Testis (tissue), 3 donors: ENCODE results near the gene BOLL. TPM values are rescaled to one million over a fixed set of nuclear protein-coding genes. Genes with fewer than 3 reads are reported as not detected.

Experiments
- DNase-seq: peaks from one replicate; pipeline ENCODE4 v3.0.0-alpha.2; 2019
- H3K27ac ChIP-seq, 2 donors: fragments of 200-600 bp; sonication (generic); one replicate each; pipeline ENCODE4 v1.5.1; 2019
- H3K27me3 ChIP-seq: fragments of 200-600 bp; sonication (generic); one replicate; pipeline ENCODE4 v1.5.1; 2019
- H3K36me3 ChIP-seq: fragments of 200-600 bp; sonication (generic); one replicate; pipeline ENCODE4 v1.5.1; 2017; ENCODE audit warnings: low read depth; ENCODE audit errors: missing control alignments
- H3K4me1 ChIP-seq: fragments of 200-600 bp; sonication (generic); one replicate; pipeline ENCODE4 v1.5.1; 2019
- H3K4me3 ChIP-seq, 2 donors: fragments of 200-600 bp; sonication (generic); one replicate each; pipeline ENCODE4 v1.5.1; 2017 to 2019
- H3K9me3 ChIP-seq: fragments of 200-600 bp; sonication (generic); one replicate; pipeline ENCODE4 v1.5.1; 2017
- POLR2A ChIP-seq: fragments of 450-650 bp; IDR thresholded peaks from one replicate; pipeline ENCODE4 v1.6.1; 2017; ENCODE audit warnings: antibody characterized with exemption, mild to moderate bottlenecking, moderate library complexity
- WGBS, 2 donors: methylation state at CpG; one replicate each; pipeline ENCODE4 v1.1.5; 2018; 5-methylcytosine and 5-hydroxymethylcytosine counted together
- intact Hi-C: fragments of 100-400 bp; cut with DNase I; formaldehyde crosslinking; loops from one replicate; pipeline ENCODE4 v1.15.1; 2023; ENCODE audit warnings: low total_unique reads
- polyA plus RNA-seq: library from polyadenylated mRNA; stranded (reverse); fragments of 350-450 nt; fragmentation: Illumina TruSeq; extraction: RNeasy Lipid Tissue Mini Kit (QIAGEN cat#74804); gene quantifications from one replicate; pipeline ENCODE4 v1.2.3, GENCODE V29; 2014; ENCODE audit warnings: low read depth, low replicate concordance; ENCODE audit not compliant: insufficient read depth
- total RNA-seq, 2 donors: library from RNA; depleted of rRNA; stranded (reverse); fragments of >200 nt; gene quantifications; one replicate each; pipeline ENCODE4 v1.2.3, GENCODE V29; 2016
- TF ChIP-seq, protein P1 (sequence below), 3 experiments: fragments of 450-650 bp in 2 of 3; fragments of 200-600 bp in 1 of 3; sonication (generic) in 1 of 3; IDR thresholded peaks; one replicate each; pipeline ENCODE4 v1.5.1; 2016 to 2019; ENCODE audit warnings: antibody characterized with exemption in 3 of 3, mild to moderate bottlenecking in 2 of 3, moderate library complexity in 1 of 3

Gene BOLL
- total and polyA plus RNA-seq, 3 donors from 2014 or later = 51.0 to 256 (median 65.0) TPM

- Histone ChIP-seq H3K36me3 (no peaks in the 10 kb centered on the region), H3K27ac (no peak overlapping the region), H3K27me3 (no peaks in the 10 kb centered on the region), H3K4me1 (no peaks in the 10 kb centered on the region), H3K9me3 (no peaks in the 10 kb centered on the region), H3K4me3 (no peak overlapping the region)
- 83 to 92% methylated on average over 2 of the region's 2 CpGs for WGBS, 2 donors
- intact Hi-C loops = no loop called here
- no peak for TF ChIP-seq POLR2A
- TF ChIP-seq, protein P1, sequence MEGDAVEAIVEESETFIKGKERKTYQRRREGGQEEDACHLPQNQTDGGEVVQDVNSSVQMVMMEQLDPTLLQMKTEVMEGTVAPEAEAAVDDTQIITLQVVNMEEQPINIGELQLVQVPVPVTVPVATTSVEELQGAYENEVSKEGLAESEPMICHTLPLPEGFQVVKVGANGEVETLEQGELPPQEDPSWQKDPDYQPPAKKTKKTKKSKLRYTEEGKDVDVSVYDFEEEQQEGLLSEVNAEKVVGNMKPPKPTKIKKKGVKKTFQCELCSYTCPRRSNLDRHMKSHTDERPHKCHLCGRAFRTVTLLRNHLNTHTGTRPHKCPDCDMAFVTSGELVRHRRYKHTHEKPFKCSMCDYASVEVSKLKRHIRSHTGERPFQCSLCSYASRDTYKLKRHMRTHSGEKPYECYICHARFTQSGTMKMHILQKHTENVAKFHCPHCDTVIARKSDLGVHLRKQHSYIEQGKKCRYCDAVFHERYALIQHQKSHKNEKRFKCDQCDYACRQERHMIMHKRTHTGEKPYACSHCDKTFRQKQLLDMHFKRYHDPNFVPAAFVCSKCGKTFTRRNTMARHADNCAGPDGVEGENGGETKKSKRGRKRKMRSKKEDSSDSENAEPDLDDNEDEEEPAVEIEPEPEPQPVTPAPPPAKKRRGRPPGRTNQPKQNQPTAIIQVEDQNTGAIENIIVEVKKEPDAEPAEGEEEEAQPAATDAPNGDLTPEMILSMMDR (IDR thresholded peaks at IDR 0.05) = no peak
- no peak for DNase-seq
Measured at GRCh38 chr2:197677483-197677882, 107.6 kb downstream of the BOLL start.

DNA sequence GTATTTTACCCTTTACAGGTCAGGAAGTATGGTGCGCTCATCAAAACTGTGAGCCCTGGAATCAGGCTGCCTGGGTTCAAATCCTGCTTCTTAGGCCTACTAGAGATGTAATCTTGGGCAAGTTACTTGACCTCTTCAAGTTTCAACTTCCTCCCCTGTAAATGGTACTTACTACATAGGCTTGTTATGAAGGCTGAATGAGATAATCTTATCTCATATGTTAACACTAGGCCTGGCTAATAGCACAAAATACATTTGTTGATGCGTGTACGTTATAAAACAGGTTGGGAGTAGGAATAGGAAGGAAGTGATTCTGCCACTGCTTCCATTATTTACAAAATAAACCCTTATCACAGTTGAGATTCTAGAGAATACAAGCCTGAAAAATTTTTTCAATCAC, 108.1 kb downstream of the BOLL start:
- no peak for TF ChIP-seq POLR2A
- TF ChIP-seq, protein P1 (IDR thresholded peaks at IDR 0.05) = no peak
- H3K36me3 ChIP-seq = no peaks in the 10 kb centered on the region
- no peaks in the 10 kb centered on the region for H3K4me1 ChIP-seq
- 84 to 91% methylated on average over 3 of the region's 3 CpGs for WGBS, 2 donors
- DNase-seq = no peak
- no peak overlapping the region for H3K27ac ChIP-seq
- intact Hi-C loops = no loop called here
- no peak overlapping the region for H3K4me3 ChIP-seq
- no peaks in the 10 kb centered on the region for H3K27me3 ChIP-seq
- no peaks in the 10 kb centered on the region for H3K9me3 ChIP-seq

Other genes with a start within 250 kb of the BOLL start
- gene RFTN2, start 109.7 kb downstream of the BOLL start, total RNA-seq = 10 to 100 TPM; 16.1 to 25.0 TPM
- 19.8 TPM for gene RFTN2, start 109.7 kb downstream of the BOLL start, polyA plus RNA-seq
- 1 to 10 TPM; 5.9 TPM for gene MARS2, start 80.0 kb downstream of the BOLL start, total RNA-seq
- 3.3 TPM for gene MARS2, start 80.0 kb downstream of the BOLL start, polyA plus RNA-seq
- 1 to 10 TPM; 2.1 to 2.4 TPM for gene PLCL1, start 19.3 kb upstream of the BOLL start, total RNA-seq
- gene PLCL1, start 19.3 kb upstream of the BOLL start, polyA plus RNA-seq = 2.6 TPM